Measurements from ENCODE around the gene FGF12.

GRCh38 chr3:192129586-192129985 is 597.8 kb downstream of the FGF12 start:
- TF ChIP-seq, protein P1, sequence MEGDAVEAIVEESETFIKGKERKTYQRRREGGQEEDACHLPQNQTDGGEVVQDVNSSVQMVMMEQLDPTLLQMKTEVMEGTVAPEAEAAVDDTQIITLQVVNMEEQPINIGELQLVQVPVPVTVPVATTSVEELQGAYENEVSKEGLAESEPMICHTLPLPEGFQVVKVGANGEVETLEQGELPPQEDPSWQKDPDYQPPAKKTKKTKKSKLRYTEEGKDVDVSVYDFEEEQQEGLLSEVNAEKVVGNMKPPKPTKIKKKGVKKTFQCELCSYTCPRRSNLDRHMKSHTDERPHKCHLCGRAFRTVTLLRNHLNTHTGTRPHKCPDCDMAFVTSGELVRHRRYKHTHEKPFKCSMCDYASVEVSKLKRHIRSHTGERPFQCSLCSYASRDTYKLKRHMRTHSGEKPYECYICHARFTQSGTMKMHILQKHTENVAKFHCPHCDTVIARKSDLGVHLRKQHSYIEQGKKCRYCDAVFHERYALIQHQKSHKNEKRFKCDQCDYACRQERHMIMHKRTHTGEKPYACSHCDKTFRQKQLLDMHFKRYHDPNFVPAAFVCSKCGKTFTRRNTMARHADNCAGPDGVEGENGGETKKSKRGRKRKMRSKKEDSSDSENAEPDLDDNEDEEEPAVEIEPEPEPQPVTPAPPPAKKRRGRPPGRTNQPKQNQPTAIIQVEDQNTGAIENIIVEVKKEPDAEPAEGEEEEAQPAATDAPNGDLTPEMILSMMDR (IDR thresholded peaks at IDR 0.05; ENCODE audit: low read length) = no peak
- TF ChIP-seq EZH2 (IDR thresholded peaks at IDR 0.05; ENCODE audit: borderline replicate concordance, low read length) = no peak
